GM21576 (cell line): ENCODE results near the gene TMEM79.
"Not testable (repeated sequence)": the region's sequence is repeated elsewhere in the genome, so short reads cannot be mapped to it uniquely, and the experiment has no call there.

Source experiments
- ATAC-seq: cut with Tn5 transposase; IDR thresholded peaks from one replicate; pipeline ENCODE4 v1.9.1; 2021; ENCODE audit warnings: mild to moderate bottlenecking, moderate library complexity; ENCODE audit not compliant: unreplicated experiment

The TMEM79 gene

GRCh38 chr1:156298852-156299357, 14.8 kb downstream of the TMEM79 start, which contains the start of gene VHLL:
Gene VHLL (minus strand): TSS chr1:156299307. CDS start chr1:156299189, 118 bp downstream.
- ATAC-seq, result no peak

GRCh38 chr1:156303241-156303640, 19.1 kb downstream of the TMEM79 start:
- ATAC-seq, result no peak

DNA sequence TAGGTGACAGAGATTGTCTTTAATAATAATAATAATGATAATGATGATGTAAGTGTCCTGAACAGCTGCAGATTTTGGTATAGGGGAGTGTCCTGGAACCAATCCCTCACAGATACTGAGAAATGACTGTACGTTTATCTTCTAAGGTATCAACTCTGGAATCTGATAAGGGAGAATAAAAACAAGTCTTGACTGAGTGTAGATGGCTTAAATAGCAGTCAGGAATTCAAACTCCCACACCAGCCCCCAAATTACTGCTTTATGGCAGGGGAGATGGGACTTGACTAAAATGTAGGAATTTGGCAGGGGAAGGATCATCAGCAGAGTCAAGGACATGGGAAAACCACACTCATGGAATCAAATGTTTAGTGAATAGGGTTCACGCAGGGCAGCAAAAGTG, 21.1 kb downstream of the TMEM79 start:
- ATAC-seq, result no peak

DNA sequence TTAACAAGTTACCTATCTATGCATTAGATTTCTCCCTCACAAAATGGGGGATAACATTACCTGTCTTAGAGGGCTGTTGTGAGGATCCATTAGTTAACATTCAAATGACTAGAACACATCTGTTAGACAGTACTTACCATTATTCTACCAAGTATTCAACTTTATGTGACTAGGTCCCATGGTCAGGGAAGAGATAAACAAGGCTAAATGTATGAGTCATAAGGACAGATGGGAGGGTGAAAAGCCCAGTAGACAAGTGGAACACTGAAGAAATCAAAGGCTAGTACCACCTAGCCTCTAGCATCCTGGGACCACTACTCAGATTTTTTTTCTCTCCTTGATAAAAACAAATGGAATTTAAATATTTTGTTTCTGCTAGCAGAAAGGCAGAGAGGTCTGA, 24.0 kb downstream of the TMEM79 start:
- no peak for ATAC-seq

DNA sequence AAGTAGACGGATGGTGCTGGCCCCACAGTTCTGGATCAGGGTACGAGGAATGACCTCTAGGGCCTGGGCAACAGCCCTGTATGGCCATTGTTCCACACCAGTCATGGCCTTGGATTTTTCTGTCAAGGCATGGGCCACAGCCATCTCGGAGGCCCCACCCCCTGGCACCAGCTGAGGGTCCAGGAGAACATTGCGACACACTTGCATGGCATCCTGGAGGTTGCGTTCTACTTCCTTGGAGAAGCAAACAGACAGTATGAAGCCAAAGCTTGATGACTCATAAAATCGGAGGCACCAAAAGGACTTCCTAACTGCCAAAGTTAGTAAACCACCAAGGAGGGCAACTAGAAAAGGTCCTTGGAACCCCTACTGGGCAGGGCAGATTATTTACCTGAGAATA, 26.8 kb downstream of the TMEM79 start:
- ATAC-seq, result no peak

DNA sequence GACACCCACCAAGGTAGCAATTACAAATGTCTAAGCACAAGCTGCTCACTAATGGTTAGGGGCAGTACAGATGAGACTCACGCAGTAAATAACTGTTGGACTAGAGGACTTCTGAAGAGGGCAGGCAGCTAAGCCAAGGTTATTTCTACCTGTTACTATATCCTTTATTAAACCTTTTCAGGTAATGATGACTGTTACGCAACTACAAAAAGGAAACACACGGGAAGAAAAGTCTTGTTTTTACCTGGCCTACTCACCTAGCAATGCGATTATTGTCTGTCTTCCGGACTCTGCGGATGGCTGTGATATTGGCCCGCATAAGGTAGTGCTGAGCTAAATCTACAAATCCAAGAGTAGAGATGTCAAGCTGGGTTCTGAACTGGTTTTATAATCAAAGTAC, 32.8 kb downstream of the TMEM79 start:
- no peak for ATAC-seq

DNA sequence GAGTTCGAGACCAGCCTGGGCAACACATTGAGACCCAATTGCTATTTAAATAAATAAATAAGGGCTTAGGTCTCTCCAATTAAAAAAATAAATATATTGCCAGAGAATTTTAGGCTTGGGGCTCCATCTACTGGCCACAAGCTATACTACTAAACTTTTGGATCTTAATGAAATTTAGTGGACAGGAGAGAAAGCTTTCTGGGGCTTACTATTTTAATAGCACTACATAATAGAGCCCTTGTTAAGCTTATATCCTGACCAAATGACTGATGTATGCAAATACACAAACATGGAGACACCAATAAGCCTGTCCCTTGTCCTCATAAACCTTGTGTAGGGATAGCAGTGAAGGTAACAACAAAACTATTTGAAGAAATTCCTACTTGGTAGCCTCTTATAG, 35.5 kb downstream of the TMEM79 start:
- ATAC-seq, result no peak

DNA sequence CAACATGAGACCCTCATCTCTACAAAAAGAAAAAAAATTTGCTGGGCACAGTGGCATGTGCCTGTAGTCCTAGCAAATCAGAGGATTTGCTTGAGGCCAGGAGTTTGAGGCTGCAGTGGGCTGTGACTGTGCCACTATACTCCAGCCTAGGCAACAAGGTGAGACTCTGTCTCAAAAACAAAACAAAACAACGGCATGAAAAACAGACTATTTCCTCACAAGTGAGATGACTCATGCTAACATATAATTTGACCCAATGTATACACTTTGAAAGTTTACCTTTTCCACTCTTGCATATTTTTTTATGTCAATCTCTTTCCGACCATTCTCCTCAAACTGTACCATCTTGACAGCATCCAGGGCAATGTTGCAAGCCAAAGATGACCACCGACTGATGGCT, 36.4 kb downstream of the TMEM79 start:
- no peak for ATAC-seq

- not testable (repeated sequence) for ATAC-seq
These were observed 39.1 kb downstream of the TMEM79 start for GRCh38 chr1:156323179-156323578.

GRCh38 chr1:156336242-156336641, 52.1 kb downstream of the TMEM79 start:
- ATAC-seq, result no peak

DNA sequence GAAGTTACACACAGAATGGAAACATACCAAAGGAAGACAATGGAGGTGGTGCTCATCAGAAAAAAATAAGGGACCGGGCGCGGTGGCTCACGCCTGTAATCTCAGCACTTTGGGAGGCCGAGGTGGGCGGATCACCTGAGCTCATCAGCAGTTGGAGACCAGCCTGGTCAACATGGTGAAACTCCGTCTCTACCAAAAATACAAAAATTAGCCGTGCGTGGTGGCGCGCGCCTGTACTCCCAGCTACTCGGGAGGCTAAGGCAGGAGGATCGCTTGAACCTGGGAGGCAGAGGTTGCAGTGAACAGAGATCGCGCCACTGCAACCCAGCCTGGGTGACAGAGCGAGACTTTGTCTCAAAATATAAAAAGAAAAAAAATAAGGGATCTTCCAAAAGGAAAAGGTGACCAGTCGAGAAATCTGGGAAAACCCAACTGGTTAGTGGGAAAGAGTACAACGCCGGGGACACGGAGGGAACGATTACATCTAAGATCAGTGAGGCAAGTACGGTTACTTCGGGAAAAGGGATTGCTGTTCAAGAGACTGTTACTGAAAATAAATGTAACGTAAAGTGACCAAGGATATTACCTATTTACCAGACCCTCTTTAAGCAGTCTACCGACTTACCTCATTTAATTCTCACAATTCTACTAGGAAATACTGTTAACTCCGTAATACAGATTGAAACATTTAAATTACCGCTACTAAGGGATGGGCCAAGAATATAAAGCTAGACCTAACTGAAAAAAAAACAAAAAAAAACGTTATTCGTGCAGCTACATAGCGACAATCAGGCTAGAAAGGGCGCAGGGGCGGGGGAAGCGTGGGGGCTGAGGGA, 53.1 kb downstream of the TMEM79 start:
- no peak for ATAC-seq

DNA sequence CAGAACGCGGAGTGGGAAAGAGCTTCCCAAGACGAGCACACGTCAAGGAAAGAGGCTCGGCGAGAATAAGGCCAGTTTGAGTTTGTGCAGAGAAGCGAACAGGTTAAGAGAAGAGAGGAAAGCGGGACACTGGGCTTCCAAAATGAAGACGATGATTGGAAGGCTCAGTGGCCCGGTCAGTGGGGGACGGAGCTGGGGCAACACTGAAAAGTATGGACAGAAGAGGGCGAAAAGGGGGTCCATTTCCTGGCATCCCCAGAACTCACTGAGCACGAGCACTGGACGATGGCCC, 53.7 kb downstream of the TMEM79 start:
- no peak for ATAC-seq

GRCh38 chr1:156338180-156338976, 54.3 kb downstream of the TMEM79 start, which contains the start of the genes CCT3 and TSACC:
Gene CCT3 (minus strand): TSS chr1:156338292. CDS start chr1:156338184, 108 bp downstream.
Gene TSACC (plus strand): TSS chr1:156338526. CDS start chr1:156339758, 1,232 bp downstream.
- peak; percentile 88 for ATAC-seq
